ENCODE data around the gene KIAA1210. TPM values are rescaled to one million over a fixed set of nuclear protein-coding genes. Genes with fewer than 3 reads are reported as not detected.

Gene KIAA1210
- total and polyA plus RNA-seq, 2 experiments from 2014 or later = not detected

DNA sequence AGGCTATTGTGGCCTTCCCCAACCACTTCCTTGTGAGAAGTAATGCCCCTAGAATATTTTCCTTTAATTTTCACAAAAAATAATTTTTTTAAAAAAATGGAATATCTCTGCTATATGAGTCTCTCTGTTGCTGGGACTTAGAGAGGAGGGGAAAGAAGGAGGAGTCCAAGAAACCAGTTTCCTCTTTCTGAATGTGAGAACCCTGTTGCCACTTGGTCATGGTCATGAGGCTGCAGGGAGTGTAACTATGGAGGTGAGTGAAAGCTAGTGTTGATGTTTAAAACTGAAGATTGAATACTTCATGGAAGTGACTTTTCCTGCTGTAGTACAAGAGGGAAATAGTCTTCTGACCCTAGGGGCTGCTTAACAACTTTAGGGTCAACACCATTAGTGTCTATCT, 20.4 kb downstream of the KIAA1210 start (continued):
- TF ChIP-seq REST (IDR thresholded peaks at IDR 0.05; ENCODE audit: unreplicated experiment) (no peak), ZNF114 (CRISPR knock-in tag; IDR thresholded peaks at IDR 0.05) (no peak), EZH2 (IDR thresholded peaks at IDR 0.05; ENCODE audit: low read depth, unreplicated experiment) (no peak), JUNB (IDR thresholded peaks at IDR 0.05; ENCODE audit: unreplicated experiment) (no peak), ZNF331 (CRISPR knock-in tag; IDR thresholded peaks at IDR 0.05; ENCODE audit: low read depth) (no peak), POLR2AphosphoS5 (IDR thresholded peaks at IDR 0.05; ENCODE audit: low read depth) (no peak), ETS1 (IDR thresholded peaks at IDR 0.05) (no peak), NANOG (IDR thresholded peaks at IDR 0.05; ENCODE audit: borderline replicate concordance) (no peak)

- Histone ChIP-seq H3K36me3 (ENCODE audit: insufficient read depth) (no peaks in the 10 kb centered on the region), H4K20me1 (replicated peaks; ENCODE audit: insufficient read depth) (no peaks in the 10 kb centered on the region), H3K27me3 (ENCODE audit: insufficient read depth) (no peaks in the 10 kb centered on the region), H3K27ac (ENCODE audit: low read depth) (no peak overlapping the region), H3K4me2 (no peak overlapping the region), H3K9me2 (ENCODE audit: insufficient read depth) (no peaks in the 10 kb centered on the region), H3K4me1 (ENCODE audit: insufficient read depth) (no peaks in the 10 kb centered on the region), H2AFZ (no peak overlapping the region), H3K79me2 (replicated peaks; ENCODE audit: insufficient read depth) (no peaks in the 10 kb centered on the region), H3K4me3 (no peak overlapping the region), H3F3A (replicated peaks; ENCODE audit: low read depth) (no peaks in the 10 kb centered on the region)
- peaks cover 1% of the 10 kb centered on the region for H3K27me3 Mint-ChIP-seq (ENCODE audit: insufficient read depth, low read depth, poor library complexity)
- DNase-seq (ENCODE audit: low spot score) (no peak), ATAC-seq (no peak)
- H3K36me3 Mint-ChIP-seq (ENCODE audit: low read depth) = no peaks in the 10 kb centered on the region
- no peaks in the 10 kb centered on the region for H3K9me3 Mint-ChIP-seq
- H3K4me1 Mint-ChIP-seq = peaks cover 6% of the 10 kb centered on the region; the same call in 2 of the 3 replicates
- no peak overlapping the region for H3K27ac Mint-ChIP-seq
- no peak overlapping the region for H3K4me3 Mint-ChIP-seq
- TF ChIP-seq REST (IDR thresholded peaks at IDR 0.05; ENCODE audit: unreplicated experiment) = no peak
- TF ChIP-seq CTCF (conservative IDR thresholded peaks at IDR 0.05; ENCODE audit: low read depth in 2 of 2) = no peak
- no peak for TF ChIP-seq CREB1 (CRISPR knock-in tag; IDR thresholded peaks at IDR 0.05; ENCODE audit: low read depth)
- no peak for TF ChIP-seq EZH2phosphoT487 (IDR thresholded peaks at IDR 0.05; ENCODE audit: unreplicated experiment)
- no peak for TF ChIP-seq ZNF114 (CRISPR knock-in tag; IDR thresholded peaks at IDR 0.05)
- no peak for TF ChIP-seq ETS1 (IDR thresholded peaks at IDR 0.05)
- no peak for TF ChIP-seq JUNB (IDR thresholded peaks at IDR 0.05; ENCODE audit: unreplicated experiment)
- TF ChIP-seq POLR2AphosphoS5 (IDR thresholded peaks at IDR 0.05; ENCODE audit: low read depth) = no peak
- TF ChIP-seq EZH2 (IDR thresholded peaks at IDR 0.05; ENCODE audit: low read depth, unreplicated experiment) = no peak
- no peak for TF ChIP-seq ZNF331 (CRISPR knock-in tag; IDR thresholded peaks at IDR 0.05; ENCODE audit: low read depth)
Observed at GRCh38 chrX:119105826-119106225, 21.8 kb downstream of the KIAA1210 start.

Measured in GM23338 (cell line).